ENCODE measurements around the gene SPATA1.
A peak's percentile ranks its signal among the peaks of the same experiment; 100 is the strongest.
"Not testable (repeated sequence)": the region's sequence is repeated elsewhere in the genome, so short reads cannot be mapped to it uniquely, and the experiment has no call there.

SPATA1 gene

DNA sequence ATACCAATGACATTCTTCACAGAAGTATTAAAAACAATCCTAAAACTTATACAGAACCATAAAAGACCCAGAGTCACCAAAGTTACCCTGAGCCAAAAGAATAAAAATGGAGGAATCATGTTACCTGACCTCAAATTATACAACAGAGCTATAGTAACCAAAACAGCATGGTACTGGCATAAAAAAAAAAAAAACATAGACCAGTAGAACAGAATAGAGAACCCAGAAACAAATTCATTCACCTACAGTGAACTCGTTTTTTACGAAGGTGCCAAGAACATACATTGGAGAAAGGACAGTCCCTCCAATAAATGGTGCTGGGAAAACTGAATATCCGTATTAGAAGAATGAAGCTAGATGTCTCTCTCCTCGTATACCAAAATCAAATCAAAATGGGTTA, 2.8 kb downstream of the SPATA1 start:
- DNase-seq, result no peak

DNA sequence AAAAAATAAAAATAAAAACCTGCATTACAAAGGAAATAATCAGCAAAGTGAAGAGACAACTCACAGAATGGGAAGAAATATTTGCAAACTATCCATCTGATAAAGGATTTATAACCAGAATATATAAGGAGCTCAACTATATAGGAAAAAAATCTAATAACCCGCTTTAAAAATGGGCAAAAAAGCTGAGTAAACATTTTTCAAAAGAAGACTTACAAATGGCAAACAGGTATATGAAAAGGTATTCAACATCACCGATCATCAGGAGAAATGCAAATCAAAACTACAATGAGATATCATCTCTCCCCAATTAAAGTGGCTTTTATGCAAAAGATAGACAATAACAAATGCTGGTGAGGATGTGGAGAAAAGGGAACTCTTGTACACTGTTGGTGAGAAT, 4.0 kb downstream of the SPATA1 start:
- no peak for DNase-seq

DNA sequence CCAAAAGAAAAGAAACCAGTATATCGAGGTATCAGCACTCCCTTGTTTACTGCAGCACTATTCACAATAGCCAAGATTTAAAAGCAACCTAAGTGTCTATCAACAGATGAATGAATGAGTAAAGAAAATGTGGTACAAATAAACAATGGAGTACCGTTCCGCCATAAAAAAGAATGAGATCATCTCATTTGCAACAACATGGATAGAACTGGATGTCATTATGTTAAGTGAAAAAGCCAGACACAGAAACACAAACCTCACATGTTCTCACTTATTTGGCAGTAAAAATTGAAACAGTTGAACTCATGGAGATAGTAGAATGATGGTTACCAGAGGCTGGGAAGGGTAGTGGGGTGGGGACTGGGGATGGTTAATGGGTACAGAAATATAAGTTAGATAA, 4.5 kb downstream of the SPATA1 start:
- DNase-seq, result no peak

DNA sequence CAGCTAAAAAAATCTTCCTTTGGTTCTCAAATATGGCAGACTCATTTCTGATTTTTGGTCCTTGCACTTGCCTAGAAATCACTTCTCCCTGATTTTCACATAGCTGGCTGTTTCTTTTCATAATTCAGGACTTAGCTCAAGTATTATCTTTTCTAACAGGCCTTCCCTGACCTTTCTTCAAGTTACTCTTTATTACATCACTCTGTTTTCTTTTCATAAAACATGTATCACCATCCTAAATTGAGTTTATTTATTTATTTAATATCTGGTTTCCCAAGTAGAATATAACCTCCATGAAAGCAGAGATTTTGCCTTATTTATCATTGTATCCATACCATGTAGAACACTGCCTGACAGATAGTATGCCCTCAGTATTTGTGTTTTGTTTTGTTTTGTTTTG, 18.4 kb downstream of the SPATA1 start:
- DNase-seq, result no peak

DNA sequence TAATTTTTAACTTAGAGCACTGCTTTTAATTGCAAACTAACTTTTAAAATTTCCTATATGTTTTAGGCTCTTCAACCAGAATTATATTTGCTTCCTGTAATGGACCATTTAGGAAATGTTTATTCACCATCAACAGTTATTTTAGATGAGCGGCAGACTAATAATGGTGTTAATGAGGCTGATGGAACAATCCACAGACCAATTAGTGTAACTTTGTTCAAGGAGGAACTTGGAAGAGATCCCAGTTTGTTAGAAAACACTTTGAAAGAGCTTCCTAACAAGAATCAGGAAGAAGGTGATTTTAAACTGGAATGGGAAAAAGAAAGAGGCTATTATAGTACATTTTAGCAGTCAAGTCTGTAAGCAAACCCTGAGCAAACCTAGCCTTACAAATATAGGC, 19.6 kb downstream of the SPATA1 start:
- no peak for DNase-seq

DNA sequence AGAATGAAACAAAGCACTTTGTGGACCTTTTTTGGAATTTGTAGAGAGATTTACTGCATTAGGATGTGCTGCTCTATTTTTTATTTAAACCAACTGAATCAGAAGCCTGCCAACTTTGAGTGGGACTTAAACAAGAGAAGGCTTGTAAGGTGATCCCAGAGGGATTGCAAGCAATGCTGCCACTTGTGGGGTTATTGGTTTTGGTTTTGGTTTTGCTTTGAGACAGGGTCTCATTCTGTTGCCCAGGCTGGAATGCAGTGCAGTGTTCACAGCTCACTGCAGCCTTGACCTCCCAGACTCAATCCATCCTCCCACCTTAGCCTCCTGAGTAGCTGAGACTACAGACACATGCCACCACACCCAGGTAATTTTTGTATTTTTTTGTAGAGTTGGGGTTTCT, 32.4 kb downstream of the SPATA1 start:
- no peak for DNase-seq

DNA sequence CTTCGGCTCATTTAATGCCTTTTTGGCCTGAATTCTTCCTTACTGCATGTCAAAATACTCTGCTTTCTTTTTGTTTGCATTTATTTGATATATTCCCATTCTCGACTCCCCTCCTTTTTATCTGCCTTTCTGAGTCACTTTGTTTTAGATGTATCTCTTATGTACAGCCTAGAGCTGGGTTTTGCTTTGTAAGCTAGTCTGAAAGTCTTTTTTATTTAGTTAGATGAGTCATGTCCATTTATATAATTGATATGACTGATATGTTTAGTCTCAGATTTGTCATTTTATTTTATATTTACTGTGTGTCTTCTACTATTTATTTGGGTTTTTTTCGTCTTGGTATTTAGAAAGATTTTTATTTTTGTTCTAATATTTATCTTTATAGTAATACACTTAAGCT, 33.8 kb downstream of the SPATA1 start:
- DNase-seq, result no peak

DNA sequence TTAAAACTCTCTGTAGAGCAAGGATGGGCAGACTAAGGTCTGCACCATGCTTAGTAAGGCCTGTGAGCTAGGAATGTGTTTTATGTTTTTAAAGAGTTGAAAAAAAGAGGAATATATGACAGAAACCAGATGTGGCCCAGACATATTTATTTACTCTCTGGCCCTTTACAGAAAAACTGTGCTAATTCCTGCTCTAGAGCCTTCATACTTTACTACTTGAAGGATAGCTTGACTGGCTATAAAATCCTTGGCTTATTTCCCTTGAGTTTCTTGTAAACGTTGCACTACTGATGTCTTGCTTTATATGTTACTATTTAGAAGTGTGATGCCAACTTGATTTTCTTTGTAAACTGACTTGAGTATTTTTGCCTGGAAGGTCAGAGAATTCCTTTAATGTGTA, 34.6 kb downstream of the SPATA1 start:
- DNase-seq, result no peak

DNA sequence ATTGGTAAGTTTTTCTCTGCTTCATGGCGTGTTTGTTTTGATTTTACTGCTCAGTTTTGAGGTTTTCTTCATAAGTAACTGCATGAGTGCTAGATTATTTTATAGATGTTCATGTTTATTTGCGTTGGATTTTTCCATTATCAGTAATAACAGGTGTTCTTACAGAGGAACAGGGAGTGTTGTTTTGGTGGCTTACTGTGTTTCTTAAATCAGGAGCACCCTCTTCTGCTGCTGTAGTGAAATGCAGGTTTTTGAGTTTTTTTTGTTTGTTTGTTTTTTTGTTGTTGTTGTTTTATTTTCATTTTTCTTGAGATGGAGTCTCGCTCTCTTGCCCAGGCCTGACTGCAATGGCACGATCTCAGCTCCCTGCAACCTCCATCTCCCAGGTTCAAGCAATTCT, 35.5 kb downstream of the SPATA1 start:
- DNase-seq, result no peak

DNA sequence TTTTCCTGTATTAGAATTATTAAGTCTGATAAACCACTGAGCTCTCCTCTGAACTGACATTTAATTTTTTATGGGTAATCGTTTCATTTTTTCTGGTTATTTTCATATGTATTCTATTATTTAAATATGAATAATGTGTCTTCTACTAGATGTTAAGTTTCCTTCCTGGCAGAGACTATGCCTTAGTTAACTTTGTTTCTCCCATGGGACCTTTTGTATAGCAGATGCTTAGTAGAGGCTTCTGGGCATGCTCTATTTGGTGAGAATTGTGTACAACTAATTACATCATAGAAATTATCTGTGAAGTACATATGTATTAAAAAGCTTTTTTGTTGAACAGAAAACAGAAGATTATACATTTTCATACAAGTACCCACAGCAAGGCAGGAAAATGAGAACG, 44.6 kb downstream of the SPATA1 start:
- DNase-seq, result no peak

DNA sequence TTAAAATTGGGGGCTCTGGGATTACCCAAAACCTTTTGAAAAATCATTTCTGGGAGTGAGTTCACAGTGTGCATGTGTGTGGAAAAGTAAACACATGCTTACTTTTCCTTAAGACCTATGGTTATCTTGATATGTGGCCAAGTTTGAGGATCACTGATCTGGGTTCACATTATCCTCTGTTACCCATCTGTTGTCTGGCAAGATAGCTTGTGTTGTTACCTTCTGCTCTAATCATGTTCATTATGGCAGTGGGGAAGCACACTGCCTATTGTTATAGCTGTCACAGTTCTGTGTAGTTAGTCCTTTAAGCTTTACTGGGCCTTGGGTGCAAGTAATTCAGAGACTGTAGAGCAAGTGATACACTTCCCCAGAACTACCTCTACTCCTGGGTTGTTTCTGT, 63.0 kb downstream of the SPATA1 start:
- no peak for DNase-seq

DNA sequence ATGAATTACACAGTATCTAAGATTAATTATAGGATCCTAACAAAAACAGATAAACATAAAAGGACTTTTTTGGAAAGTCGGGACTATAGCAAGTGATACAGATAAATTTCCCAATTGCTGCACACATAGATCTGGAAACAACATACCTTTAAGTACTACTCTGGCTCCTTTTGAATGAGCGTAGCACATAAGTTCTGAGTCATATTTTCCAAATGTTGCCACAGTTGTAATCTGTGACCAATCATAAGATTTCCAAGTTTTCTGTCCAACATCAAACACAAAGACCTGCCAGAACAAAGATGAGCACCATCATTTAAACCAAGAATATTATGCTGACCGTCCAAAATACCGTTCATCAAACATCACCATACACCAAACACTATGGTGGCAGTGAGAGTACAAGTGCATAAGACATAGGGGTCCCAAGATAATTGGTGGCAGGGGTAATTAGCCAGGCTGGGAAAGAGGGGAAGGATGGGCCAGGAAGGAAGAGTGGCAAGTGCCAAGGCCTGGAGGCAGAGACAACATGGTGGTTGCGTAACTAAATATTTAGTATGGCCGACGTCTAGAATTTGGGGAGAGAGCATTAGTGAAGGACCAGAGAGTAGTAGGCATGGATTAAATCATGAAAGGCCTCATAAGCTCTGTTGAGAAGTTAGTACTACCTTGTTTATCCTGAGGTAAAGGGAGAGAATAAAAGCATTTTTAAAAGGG, 64.4 kb downstream of the SPATA1 start:
- peak; percentile 7 for DNase-seq

DNA sequence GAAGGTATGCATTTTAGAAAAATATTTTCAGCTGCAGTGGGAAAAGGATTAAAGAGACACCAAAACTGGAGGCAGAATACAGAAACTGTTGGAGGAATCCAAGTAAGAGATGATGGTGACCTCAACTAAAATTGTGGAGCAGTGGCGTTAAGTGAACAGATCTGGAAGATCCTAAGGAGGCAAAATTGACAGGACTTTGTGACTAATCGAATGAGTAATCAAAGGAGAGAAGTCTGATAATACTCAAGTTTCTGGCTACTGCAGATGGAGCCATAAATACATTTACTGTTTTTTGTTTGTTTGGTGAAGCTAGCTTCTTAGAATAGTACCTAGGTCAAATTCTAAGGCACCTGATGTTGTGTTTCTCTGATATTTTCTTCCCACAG, 65.0 kb downstream of the SPATA1 start:
- no peak for DNase-seq

DNA sequence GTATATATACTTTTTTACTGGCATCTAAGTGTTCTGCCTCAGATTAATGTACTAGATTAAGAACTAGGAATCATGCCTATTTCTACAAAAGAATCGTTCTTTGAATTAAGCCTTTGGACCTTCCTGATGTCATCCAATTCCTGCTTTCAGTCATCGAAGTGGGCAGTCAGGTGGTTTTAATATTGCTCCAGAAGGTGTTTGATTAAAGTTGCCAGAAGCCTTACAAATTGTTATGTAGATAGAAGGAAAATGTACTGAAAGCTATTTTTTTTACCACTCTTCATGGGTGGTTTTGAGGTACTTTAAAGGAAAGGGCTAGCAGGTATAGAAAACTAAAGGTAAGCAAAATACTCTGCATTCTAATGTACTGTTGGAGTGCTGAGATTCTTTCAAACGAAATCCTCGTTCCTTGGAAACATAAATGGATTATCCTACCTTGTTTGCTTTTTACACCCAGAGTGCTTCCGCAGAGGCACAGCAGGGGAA, 67.3 kb downstream of the SPATA1 start:
- no peak for DNase-seq

DNA sequence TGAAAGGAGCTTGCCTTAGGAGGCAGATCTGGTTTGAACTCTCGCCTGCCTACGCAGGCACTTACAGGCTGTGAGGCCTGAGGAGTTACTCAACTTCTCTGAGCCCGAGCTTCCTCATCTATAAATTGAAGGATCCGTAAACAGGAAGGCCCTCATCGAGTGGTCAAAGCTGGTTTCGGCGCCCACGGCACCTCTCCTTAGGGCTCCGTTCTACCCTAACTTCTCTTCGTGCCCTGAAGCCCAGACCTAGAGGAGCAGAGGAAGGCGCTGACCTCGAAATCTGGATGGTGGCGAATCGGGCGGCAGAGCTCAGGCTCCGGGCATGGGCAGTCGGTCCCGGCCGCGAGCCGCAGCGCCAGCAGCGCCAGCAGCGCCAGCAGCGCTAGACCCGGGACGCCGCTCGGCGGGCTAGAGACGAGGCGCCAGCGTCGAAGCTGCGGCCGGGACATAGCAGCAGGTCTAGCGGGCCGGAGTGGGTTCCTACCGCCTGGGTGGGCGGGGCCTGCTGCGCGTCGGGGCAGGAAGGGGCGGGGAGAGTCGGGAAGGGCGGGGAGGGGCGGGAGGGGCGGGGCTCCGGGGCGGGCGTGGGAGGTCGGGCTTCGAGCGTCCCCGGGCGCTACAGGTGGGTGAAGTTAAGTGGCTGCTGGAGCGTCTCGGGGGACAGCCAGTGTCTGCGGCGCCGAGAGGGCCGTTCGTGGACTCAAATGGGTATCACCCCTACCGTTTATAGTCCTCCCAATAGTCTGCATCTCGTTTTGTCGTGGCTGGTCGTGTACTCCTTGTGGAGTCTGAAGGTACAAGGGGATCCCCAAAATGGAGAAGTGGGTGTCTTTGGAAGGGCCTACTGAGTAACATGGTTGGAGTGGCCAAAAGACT, 68.0 kb downstream of the SPATA1 start, which contains the start of gene CTBS:
TSS of gene CTBS (minus strand) at position 474 of the 876 bp plus-strand sequence. CDS start at position 449, 25 bp downstream.
- peak; percentile 72 for DNase-seq

DNA sequence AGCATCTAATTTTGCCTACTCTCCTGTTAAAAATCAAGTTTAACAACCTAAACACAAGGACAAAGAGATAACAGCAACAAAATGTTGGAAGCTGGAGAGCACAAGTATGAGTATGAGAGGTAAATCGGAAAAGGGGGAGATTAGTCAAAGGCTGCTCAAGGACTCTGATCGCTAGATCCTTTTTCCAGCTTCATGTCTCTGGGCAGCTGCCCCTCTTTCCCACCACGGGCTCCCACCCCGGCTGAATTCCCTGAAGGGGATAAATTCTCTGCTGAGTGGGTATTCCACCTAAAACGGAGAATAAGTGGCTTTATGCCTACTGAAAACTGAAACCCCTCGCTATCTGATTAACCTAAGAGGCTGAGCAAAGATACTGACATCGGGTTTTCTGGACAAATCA, 68.8 kb downstream of the SPATA1 start:
- DNase-seq, result no peak

DNA sequence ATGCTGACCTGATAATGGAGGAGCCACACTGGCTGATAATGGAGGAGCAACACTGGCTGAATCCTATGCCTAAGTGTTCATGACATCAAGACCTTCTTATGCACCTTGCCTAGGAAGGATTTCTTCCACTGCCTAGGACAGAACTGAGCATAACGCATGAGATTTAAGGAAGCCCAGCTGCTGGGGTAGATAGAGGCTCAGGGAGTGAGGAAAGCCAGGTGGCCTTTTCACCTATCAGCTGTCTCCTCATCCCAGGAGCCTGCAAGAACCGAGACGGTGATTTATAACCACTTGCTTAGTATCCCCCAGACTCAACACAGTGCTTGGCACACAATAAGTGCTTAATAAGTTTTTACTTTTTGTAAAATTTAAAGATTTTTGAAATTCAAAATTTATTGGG, 75.5 kb downstream of the SPATA1 start:
- no peak for DNase-seq

DNA sequence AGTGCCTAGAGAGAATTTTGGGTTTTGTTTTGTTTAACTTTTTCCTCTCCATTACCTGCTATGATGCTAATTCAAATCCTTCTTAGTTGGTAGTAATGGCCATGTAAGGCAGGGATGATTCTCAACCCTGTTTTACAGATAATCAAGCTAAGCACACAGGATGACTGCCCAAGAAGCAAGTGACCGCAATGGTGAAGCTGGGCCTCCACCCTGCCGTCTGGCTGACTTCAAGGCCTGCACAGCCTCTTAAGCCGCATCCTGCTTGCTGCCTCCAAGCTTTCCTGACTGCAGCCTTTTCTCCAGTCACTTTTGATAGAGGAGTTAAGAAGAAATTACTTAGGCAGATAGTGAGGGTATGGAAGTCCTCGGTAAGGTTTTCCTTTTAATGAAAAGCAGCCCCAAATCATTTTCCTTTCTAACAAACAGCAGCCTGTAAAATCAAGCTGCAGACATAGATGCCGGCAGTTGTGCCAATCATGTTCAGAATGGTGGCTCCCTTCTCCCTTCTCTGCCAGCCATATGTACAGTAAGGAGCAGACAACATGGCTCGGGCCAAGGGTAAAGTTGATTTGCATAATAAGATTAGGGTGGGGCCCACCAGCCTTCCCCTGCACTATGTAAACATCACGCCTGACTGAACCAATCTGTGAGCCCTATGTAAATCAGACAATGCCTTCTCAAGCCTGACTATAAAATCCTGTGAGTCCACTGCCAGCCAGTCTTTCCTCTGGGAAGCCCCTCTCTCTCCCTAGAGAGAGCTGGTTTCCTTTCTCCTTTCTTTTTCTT, 76.8 kb downstream of the SPATA1 start:
- peak; percentile 17 for DNase-seq

DNA sequence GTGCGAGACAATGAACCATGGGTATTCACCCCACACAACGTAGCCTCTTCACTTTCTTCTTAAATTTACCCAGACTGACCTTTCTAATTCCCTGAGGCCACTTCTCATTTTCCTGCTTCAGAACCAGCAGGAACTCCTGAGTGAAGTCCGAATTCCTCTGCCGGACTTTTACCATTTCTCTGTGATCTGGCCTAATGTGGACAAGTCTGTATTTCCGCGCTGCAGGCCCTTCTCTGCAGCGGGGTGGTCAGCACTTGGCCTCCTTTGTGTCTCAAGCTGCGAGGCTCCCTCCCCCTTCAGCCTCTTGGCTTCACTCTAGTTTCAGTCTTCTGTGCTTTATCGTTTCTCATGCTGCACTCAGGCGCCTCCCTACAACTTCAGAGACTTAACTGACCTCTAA, 77.5 kb downstream of the SPATA1 start:
- no peak for DNase-seq

DNA sequence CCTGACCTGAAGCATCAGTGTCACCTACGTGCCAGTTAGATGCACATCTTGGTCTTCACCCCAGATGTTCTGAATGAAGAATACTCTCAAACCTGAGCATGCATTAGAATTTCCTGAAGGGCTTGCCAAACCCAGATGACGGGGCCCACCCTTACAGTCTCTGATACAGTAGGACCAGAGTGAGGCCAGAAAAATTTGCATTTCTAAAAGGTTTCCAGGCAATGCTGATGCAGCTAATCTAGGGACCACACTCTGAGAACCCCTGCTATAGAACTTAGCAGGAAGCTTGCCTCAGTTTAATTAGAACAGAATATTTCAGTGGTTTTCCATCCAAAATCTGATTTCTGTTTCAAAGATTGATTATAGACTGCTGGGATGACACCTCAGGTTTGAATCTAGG, 77.9 kb downstream of the SPATA1 start:
- no peak for DNase-seq

DNA sequence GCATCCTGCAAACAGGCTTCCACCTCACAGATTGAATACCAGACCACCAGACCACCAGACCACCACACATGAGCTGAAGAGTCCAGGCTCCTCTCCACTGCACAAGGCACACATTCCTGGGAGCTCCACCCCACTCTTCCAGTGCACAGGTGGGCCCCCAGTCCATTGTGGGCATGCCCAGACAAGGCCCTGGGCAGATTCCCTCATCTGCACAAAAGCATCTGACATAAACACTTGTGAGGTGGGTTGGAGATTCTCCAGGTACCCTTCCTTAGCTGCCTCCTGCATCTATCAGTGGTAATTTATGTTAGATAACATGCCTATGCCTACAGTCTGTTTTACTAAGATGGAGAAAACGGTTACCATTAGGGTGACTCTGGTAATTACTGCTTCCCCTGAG, 79.6 kb downstream of the SPATA1 start:
- no peak for DNase-seq

DNA sequence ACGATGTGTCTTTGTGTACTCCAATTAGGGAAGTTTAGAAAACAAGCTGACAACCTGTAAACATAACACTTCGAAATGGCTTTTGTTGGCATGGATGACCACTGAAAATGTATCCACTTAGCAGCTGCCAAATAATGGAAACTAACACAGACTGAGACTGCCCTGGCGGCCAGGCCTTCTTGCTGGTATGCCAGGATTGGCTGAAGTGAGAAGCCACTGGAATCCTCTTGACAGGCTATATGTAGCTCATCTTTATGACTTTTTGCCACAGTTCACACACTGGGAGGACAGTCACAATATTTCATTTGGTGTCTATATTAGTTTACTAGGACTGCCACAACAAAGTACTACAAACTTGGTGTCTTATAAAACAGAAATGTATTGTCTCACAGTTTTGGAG, 80.9 kb downstream of the SPATA1 start:
- no peak for DNase-seq

DNA sequence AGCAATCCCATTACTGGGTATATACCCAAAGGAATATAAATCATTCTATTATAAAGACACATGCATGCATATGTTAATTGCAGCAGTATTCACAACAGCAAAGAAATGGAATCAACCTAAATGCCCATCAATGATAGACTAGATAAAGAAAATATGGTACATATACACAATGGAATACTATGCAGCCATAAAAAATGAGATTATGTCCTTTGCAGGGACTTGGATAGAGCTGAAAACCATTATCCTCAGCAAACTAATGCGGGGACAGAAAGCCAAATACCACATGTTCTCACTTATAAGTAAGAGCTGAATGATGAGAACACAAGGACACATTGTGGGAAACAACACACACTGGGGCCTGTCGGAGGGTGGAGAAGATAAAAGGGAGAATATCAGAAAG, 88.8 kb downstream of the SPATA1 start:
- DNase-seq, result not testable (repeated sequence)

All from NCI-H226 (cell line).